GM15510 (cell line): ENCODE data around the gene ZMAT5.

Experiments used
- POLR2A ChIP-seq: IDR thresholded peaks from 3 replicates; pipeline ENCODE4 v1.6.1; 2011; ENCODE audit warnings: borderline replicate concordance; ENCODE audit not compliant: insufficient read length; ENCODE audit errors: extremely low read depth

Gene ZMAT5

GRCh38 chr22:29797351-29797750 lies 30.5 kb upstream of the ZMAT5 start:
- TF ChIP-seq POLR2A: no peak

- no peak for TF ChIP-seq POLR2A
Measured at GRCh38 chr22:29795663-29796062, 28.9 kb upstream of the ZMAT5 start.

- no peak for TF ChIP-seq POLR2A
Measured at GRCh38 chr22:29793396-29793795, 26.6 kb upstream of the ZMAT5 start.

GRCh38 chr22:29790061-29790460 lies 23.3 kb upstream of the ZMAT5 start:
- no peak for TF ChIP-seq POLR2A

GRCh38 chr22:29788339-29789279 lies 21.8 kb upstream of the ZMAT5 start:
- no peak for TF ChIP-seq POLR2A

GRCh38 chr22:29787371-29787980 lies 20.7 kb upstream of the ZMAT5 start:
- no peak for TF ChIP-seq POLR2A

- no peak for TF ChIP-seq POLR2A
Measured at GRCh38 chr22:29786031-29786430, 19.2 kb upstream of the ZMAT5 start.

GRCh38 chr22:29784451-29785361 lies 17.9 kb upstream of the ZMAT5 start:
- TF ChIP-seq POLR2A: no peak

GRCh38 chr22:29782061-29782845 lies 15.4 kb upstream of the ZMAT5 start:
- no peak for TF ChIP-seq POLR2A

- TF ChIP-seq POLR2A: no peak
Measured at GRCh38 chr22:29780748-29781676, 14.2 kb upstream of the ZMAT5 start.

GRCh38 chr22:29780220-29780619 lies 13.4 kb upstream of the ZMAT5 start:
- no peak for TF ChIP-seq POLR2A

- no peak for TF ChIP-seq POLR2A
Measured at GRCh38 chr22:29773233-29773632, 6.4 kb upstream of the ZMAT5 start.

- TF ChIP-seq POLR2A: no peak
Measured at GRCh38 chr22:29772170-29772641, 5.4 kb upstream of the ZMAT5 start.

GRCh38 chr22:29769723-29770321 lies 3.0 kb upstream of the ZMAT5 start:
- TF ChIP-seq POLR2A: no peak
